Type B pancreatic cell (in vitro differentiated cells): Measurements from ENCODE around the gene SMYD1. TPM values are rescaled to one million over a fixed set of nuclear protein-coding genes. Genes with fewer than 3 reads are reported as not detected.

ENCODE experiments used
- DNase-seq: peaks from one replicate; pipeline ENCODE4 v3.0.0; 2021; ENCODE audit warnings: mixed read lengths; ENCODE audit not compliant: unreplicated experiment; ENCODE audit errors: extremely low spot score
- H3K27ac Mint-ChIP-seq: 2 replicates; pipeline ENCODE4 v1.8.0; 2021; ENCODE audit warnings: mild to moderate bottlenecking, mixed read lengths
- H3K27me3 Mint-ChIP-seq: 2 replicates; pipeline ENCODE4 v1.8.0; 2021; ENCODE audit warnings: mixed read lengths
- H3K36me3 Mint-ChIP-seq: 2 replicates; pipeline ENCODE4 v1.8.0; 2021; ENCODE audit warnings: mixed read lengths
- H3K4me1 Mint-ChIP-seq: one replicate; pipeline ENCODE4 v1.8.0; 2021; ENCODE audit warnings: mixed read lengths; ENCODE audit not compliant: unreplicated experiment
- H3K4me3 Mint-ChIP-seq: 2 replicates; pipeline ENCODE4 v1.8.0; 2021; ENCODE audit warnings: mild to moderate bottlenecking, mixed read lengths
- H3K9me3 Mint-ChIP-seq: 2 replicates; pipeline ENCODE4 v1.8.0; 2021; ENCODE audit warnings: mixed read lengths
- total RNA-seq: library from RNA; stranded (reverse); gene quantifications from 2 replicates; pipeline ENCODE4 v1.2.1, GENCODE V29; 2021; ENCODE audit warnings: low replicate concordance
- TF ChIP-seq, protein P1 (sequence below): fragments of 200-600 bp; sonication (generic); conservative IDR thresholded peaks from 2 replicates; pipeline ENCODE4 v1.5.0; 2021; ENCODE audit warnings: antibody characterized with exemption, mild to moderate bottlenecking

SMYD1 gene
- total RNA-seq, 1 donor from 2014 or later, result 0.87 TPM

DNA sequence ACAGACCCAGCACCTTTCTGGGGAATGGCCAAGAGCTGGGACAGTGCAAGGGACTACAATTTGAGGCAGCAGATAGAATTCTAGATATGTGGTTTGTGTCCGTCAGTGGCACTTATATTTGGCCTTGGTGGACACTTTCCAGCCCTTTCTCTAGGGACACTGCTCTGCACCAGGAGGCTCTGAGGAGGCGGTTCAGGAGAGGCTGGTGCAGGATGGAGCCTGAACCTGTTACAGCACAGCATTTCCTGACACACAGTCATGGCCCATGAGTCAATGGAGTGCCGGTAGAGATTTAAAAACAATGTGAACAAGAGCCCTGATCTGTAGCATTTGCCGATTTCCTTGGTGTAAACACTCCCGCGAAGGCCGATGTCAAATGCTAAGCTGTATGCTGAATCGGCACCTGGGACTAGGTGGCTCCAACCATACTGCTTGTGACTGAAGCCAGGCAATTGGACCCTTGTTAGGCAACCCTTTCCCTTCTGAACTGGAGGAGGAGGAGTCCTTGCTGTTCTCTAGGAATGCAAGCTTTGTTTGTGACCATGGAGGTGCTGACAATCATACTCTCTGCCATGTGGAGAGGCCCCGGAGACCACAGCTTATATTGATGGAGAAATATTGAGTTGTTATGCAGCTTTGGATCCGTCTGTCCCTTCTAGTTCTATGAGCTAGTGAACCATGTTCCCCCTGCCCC, 48.3 kb downstream of the SMYD1 start:
- Mint-ChIP-seq H3K27me3 (peaks cover 9% of the 10 kb centered on the region), H3K4me1 (peaks cover 6% of the 10 kb centered on the region), H3K36me3 (no peaks in the 10 kb centered on the region), H3K9me3 (no peaks in the 10 kb centered on the region), H3K4me3 (no peak overlapping the region), H3K27ac (no peak overlapping the region)
- no peak for DNase-seq
- TF ChIP-seq, protein P1, sequence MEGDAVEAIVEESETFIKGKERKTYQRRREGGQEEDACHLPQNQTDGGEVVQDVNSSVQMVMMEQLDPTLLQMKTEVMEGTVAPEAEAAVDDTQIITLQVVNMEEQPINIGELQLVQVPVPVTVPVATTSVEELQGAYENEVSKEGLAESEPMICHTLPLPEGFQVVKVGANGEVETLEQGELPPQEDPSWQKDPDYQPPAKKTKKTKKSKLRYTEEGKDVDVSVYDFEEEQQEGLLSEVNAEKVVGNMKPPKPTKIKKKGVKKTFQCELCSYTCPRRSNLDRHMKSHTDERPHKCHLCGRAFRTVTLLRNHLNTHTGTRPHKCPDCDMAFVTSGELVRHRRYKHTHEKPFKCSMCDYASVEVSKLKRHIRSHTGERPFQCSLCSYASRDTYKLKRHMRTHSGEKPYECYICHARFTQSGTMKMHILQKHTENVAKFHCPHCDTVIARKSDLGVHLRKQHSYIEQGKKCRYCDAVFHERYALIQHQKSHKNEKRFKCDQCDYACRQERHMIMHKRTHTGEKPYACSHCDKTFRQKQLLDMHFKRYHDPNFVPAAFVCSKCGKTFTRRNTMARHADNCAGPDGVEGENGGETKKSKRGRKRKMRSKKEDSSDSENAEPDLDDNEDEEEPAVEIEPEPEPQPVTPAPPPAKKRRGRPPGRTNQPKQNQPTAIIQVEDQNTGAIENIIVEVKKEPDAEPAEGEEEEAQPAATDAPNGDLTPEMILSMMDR, result no peak

DNA sequence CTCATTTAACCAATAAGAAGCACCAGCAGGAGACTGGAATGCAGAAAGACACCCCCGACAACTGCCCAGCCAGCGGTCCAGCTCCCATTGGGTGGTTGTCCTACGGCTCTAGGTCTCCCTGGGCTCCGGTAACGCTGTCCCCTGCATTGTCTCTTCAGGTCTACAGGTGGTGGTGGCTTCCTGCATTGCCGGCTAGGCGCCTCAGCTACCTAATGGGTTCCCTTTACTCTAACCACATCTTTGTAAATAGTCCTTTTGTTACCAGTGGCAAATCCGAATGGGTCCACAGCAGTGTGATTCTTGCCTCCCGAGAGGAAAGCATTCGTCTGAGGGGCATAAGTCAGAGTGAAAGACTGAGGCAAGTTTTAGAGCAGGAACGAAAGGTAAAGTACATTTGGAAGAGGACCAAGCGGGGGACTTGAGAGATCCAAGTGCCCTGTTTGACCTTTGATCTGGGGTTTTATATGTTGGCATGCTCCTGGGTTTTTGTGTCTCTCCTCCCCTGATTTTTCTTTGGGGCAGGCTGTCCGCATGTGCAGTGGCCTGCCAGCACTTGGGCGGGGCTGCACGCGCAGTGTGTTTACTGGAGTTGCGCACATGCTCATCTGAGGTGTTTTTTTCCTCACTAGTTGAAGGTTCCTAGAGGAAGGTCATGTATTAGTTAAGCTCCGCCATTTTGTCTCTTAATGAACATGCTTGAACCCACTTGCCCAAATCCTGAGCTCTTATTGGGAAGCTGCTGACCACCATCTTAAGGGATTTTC, 49.2 kb downstream of the SMYD1 start:
- H3K27ac Mint-ChIP-seq, result no peak overlapping the region
- no peaks in the 10 kb centered on the region for H3K9me3 Mint-ChIP-seq
- peaks cover 6% of the 10 kb centered on the region for H3K4me1 Mint-ChIP-seq
- H3K27me3 Mint-ChIP-seq, result peaks cover 9% of the 10 kb centered on the region
- no peak overlapping the region for H3K4me3 Mint-ChIP-seq
- H3K36me3 Mint-ChIP-seq, result no peaks in the 10 kb centered on the region
- TF ChIP-seq, protein P1, result no peak
- DNase-seq, result no peak

DNA sequence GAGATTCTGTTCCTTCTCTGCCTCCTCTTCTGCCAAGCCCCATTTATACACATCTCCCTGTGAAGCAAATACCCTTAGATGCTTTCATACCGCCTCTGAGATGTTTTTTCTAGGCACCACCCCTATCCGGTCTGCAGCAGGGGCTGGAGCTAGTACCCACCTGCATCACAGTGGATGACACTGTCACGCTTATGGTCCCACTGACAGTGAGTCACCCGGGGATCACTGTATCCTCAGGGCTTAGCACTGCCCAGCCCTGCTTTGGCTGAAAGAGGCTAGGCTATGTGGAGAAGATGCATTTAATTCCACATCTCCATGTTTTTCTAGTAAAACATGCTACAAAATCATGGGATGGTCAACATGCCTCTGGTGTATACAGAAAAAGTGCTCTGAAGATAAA, 50.3 kb downstream of the SMYD1 start:
- H3K27ac Mint-ChIP-seq, result no peak overlapping the region
- H3K27me3 Mint-ChIP-seq, result peaks cover 9% of the 10 kb centered on the region
- H3K36me3 Mint-ChIP-seq, result no peaks in the 10 kb centered on the region
- TF ChIP-seq, protein P1, result no peak
- DNase-seq, result no peak
- no peaks in the 10 kb centered on the region for H3K9me3 Mint-ChIP-seq
- H3K4me3 Mint-ChIP-seq, result no peak overlapping the region
- H3K4me1 Mint-ChIP-seq, result peaks cover 6% of the 10 kb centered on the region

DNA sequence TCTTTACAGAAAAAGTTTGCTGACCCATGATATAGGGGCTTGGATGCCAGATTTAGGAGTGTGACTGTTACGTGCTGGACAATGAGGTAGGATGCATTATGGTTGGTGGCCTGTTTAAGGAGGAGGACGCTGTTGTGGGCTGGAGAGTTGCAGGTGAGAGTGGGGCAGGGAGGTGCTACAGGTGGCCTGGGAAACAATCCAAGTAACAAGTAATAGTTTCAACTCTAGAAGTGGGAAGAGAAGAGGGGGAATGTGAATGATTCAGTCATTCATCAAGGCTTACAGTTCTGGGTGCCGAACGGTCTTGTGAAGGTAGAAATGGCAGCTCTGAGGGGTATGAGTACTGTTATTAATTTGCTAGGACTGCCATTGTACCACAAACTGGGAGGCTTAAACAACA, 54.1 kb downstream of the SMYD1 start:
- no peaks in the 10 kb centered on the region for H3K36me3 Mint-ChIP-seq
- H3K4me1 Mint-ChIP-seq, result no peaks in the 10 kb centered on the region
- no peak for DNase-seq
- peaks cover 14% of the 10 kb centered on the region for H3K27me3 Mint-ChIP-seq
- TF ChIP-seq, protein P1, result no peak
- no peak overlapping the region for H3K27ac Mint-ChIP-seq
- no peaks in the 10 kb centered on the region for H3K9me3 Mint-ChIP-seq
- H3K4me3 Mint-ChIP-seq, result no peak overlapping the region

DNA sequence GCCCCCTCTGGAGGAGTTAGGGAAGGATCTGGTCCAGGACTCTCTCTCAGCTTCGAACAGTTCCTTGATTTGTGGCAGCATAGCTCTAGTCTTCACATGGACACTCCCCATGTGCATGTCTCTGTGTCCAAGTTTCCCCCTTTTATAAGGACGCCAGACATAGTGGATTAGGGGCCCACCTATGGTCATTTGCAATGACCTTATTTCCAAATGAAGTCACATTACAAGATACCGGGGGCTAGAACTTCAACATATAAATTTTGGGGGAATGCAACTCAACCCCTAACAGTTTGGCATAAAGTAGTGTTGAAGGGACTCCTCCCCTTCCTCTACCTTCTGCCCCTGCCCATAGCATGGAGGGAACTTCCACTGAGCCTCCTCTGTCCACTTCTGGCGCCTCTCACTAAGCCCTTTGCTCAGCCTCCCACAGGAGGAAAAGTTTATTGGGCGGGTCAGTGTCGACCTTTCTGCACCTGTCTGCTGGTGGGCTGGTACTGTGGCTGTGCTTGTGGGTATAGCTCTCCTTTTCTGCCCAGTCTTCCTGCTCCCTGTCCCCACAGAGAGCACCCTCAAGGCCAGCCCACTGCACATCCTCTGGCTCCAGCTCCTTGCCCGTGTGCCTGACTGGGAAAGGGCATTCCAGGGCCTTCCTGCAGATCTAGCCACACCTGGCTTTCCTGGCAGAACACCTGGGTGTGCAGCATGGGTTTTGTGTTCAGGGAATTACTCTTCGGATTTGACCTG, 54.7 kb downstream of the SMYD1 start:
- DNase-seq, result no peak
- H3K9me3 Mint-ChIP-seq, result no peaks in the 10 kb centered on the region
- H3K4me1 Mint-ChIP-seq, result no peaks in the 10 kb centered on the region

More for the DNA sequence above, 54.7 kb downstream of the SMYD1 start:
- TF ChIP-seq, protein P1, result no peak
- Mint-ChIP-seq H3K27ac (no peak overlapping the region), H3K4me3 (no peak overlapping the region), H3K36me3 (no peaks in the 10 kb centered on the region), H3K27me3 (peaks cover 15% of the 10 kb centered on the region)
